WTC11 (cell line): ENCODE data around the gene FHOD3.

Experiments
- ATF3 ChIP-seq: sonication (generic); formaldehyde crosslinking; conservative IDR thresholded peaks from 2 replicates; pipeline ENCODE4 v1.8.1; 2022; ENCODE audit warnings: mild to moderate bottlenecking, missing genetic modification reagents
- CTCF ChIP-seq: fragments of 200-600 bp; IDR thresholded peaks from 2 replicates; pipeline ENCODE4 v1.8.0; 2022; ENCODE audit warnings: antibody characterized with exemption
- MAX ChIP-seq: sonication (generic); formaldehyde crosslinking; IDR thresholded peaks from 2 replicates; pipeline ENCODE4 v1.8.0; 2022; ENCODE audit warnings: mild to moderate bottlenecking, missing genetic modification reagents

- TF ChIP-seq ATF3 (CRISPR knock-in tag) (no peak), CTCF (no peak), MAX (no peak)
Observed at GRCh38 chr18:36777566-36777965, 480.1 kb downstream of the FHOD3 start.
